ENCODE data around the gene MYRFL.
"Not testable (repeated sequence)": the region's sequence is repeated elsewhere in the genome, so short reads cannot be mapped to it uniquely, and the experiment has no call there.

The MYRFL gene

GRCh38 chr12:69844416-69844815, 19.4 kb downstream of the MYRFL start:
- DNase-seq (ENCODE audit: low read depth) = no peak

- no peak for DNase-seq (ENCODE audit: low read depth)
Observed at GRCh38 chr12:69844836-69845235, 19.8 kb downstream of the MYRFL start.

GRCh38 chr12:69846976-69847375, 21.9 kb downstream of the MYRFL start:
- no peak for DNase-seq (ENCODE audit: low read depth)

- DNase-seq (ENCODE audit: low read depth) = no peak
Observed at GRCh38 chr12:69851976-69852375, 26.9 kb downstream of the MYRFL start.

GRCh38 chr12:69853176-69853961, 28.3 kb downstream of the MYRFL start:
- DNase-seq (ENCODE audit: low read depth) = not testable (repeated sequence)

GRCh38 chr12:69866698-69867097, 41.7 kb downstream of the MYRFL start:
- no peak for DNase-seq (ENCODE audit: low read depth)

GRCh38 chr12:69868695-69869094, 43.7 kb downstream of the MYRFL start:
- no peak for DNase-seq (ENCODE audit: low read depth)

GRCh38 chr12:69872804-69873203, 47.8 kb downstream of the MYRFL start:
- no peak for DNase-seq (ENCODE audit: low read depth)

- no peak for DNase-seq (ENCODE audit: low read depth)
Observed at GRCh38 chr12:69873429-69873828, 48.4 kb downstream of the MYRFL start.

GRCh38 chr12:69874606-69875005, 49.6 kb downstream of the MYRFL start:
- no peak for DNase-seq (ENCODE audit: low read depth)

GRCh38 chr12:69875416-69875935, 50.4 kb downstream of the MYRFL start:
- no peak for DNase-seq (ENCODE audit: low read depth)

GRCh38 chr12:69879007-69879960, 54.3 kb downstream of the MYRFL start:
- peak; percentile 9 for DNase-seq (ENCODE audit: low read depth)

- DNase-seq (ENCODE audit: low read depth) = no peak
Observed at GRCh38 chr12:69880571-69880970, 55.5 kb downstream of the MYRFL start.

- no peak for DNase-seq (ENCODE audit: low read depth)
Observed at GRCh38 chr12:69881771-69882170, 56.7 kb downstream of the MYRFL start.

- no peak for DNase-seq (ENCODE audit: low read depth)
Observed at GRCh38 chr12:69884386-69884785, 59.4 kb downstream of the MYRFL start.

- DNase-seq (ENCODE audit: low read depth) = no peak
Observed at GRCh38 chr12:69885658-69886057, 60.6 kb downstream of the MYRFL start.

GRCh38 chr12:69886109-69886508, 61.1 kb downstream of the MYRFL start:
- DNase-seq (ENCODE audit: low read depth) = no peak

GRCh38 chr12:69886715-69887114, 61.7 kb downstream of the MYRFL start:
- no peak for DNase-seq (ENCODE audit: low read depth)

- DNase-seq (ENCODE audit: low read depth) = no peak
Observed at GRCh38 chr12:69888901-69889300, 63.9 kb downstream of the MYRFL start.

- DNase-seq (ENCODE audit: low read depth) = no peak
Observed at GRCh38 chr12:69894800-69895383, 69.9 kb downstream of the MYRFL start.

- DNase-seq (ENCODE audit: low read depth) = no peak
Observed at GRCh38 chr12:69896653-69897381, 71.8 kb downstream of the MYRFL start.

GRCh38 chr12:69897744-69898143, 72.7 kb downstream of the MYRFL start:
- DNase-seq (ENCODE audit: low read depth) = no peak

All from T-helper 22 cell (primary cell).